H9 (cell line): ENCODE results near the gene CACNA1G. TPM values are rescaled to one million over a fixed set of nuclear protein-coding genes. Genes with fewer than 3 reads are reported as not detected.

Experiments
- DNase-seq: peaks from one replicate; pipeline ENCODE4 v3.0.0-alpha.2; 2017
- H2AFZ ChIP-seq: one replicate; pipeline ENCODE4 v1.6.1; 2013; ENCODE audit warnings: mild to moderate bottlenecking, low read length, control low read depth, moderate library complexity
- H2AK5ac ChIP-seq: 2 replicates; pipeline ENCODE4 v1.6.1; 2013; ENCODE audit warnings: low read length, control low read depth, mixed read lengths; ENCODE audit not compliant: insufficient read length
- H2BK120ac ChIP-seq: one replicate; pipeline ENCODE4 v1.6.1; 2013; ENCODE audit warnings: low read depth, mild to moderate bottlenecking, low read length, control low read depth, inconsistent platforms; ENCODE audit not compliant: poor library complexity, severe bottlenecking
- H2BK12ac ChIP-seq: 2 replicates; pipeline ENCODE4 v1.6.1; 2013; ENCODE audit warnings: low read length, control low read depth, mixed read lengths, low read depth; ENCODE audit not compliant: insufficient read length
- H2BK15ac ChIP-seq: 2 replicates; pipeline ENCODE4 v1.6.1; 2013; ENCODE audit warnings: low read depth, low read length, control low read depth
- H2BK20ac ChIP-seq: one replicate; pipeline ENCODE4 v1.6.1; 2013; ENCODE audit warnings: low read depth, mild to moderate bottlenecking, low read length, control low read depth, inconsistent platforms; ENCODE audit not compliant: poor library complexity, severe bottlenecking
- H2BK5ac ChIP-seq: 2 replicates; pipeline ENCODE4 v1.6.1; 2013; ENCODE audit warnings: low read length, control low read depth, mixed read lengths; ENCODE audit not compliant: insufficient read length
- H3K14ac ChIP-seq: 2 replicates; pipeline ENCODE4 v1.6.1; 2013; ENCODE audit warnings: low read length, control low read depth; ENCODE audit not compliant: insufficient read depth
- H3K18ac ChIP-seq: 2 replicates; pipeline ENCODE4 v1.6.1; 2013; ENCODE audit warnings: low read depth, mild to moderate bottlenecking, mixed read lengths, low read length, control low read depth; ENCODE audit not compliant: insufficient read length
- H3K23ac ChIP-seq: 2 replicates; pipeline ENCODE4 v1.6.1; 2013; ENCODE audit warnings: low read length, control low read depth, mixed read lengths, low read depth; ENCODE audit not compliant: insufficient read length
- H3K23me2 ChIP-seq: 2 replicates; pipeline ENCODE4 v1.6.1; 2013; ENCODE audit warnings: low read depth, mild to moderate bottlenecking, mixed read lengths, low read length, control low read depth; ENCODE audit not compliant: insufficient read length, poor library complexity, severe bottlenecking
- H3K27ac ChIP-seq: 2 replicates; pipeline ENCODE4 v1.5.1; 2013; ENCODE audit warnings: low read length, control low read depth, mixed read lengths, low read depth; ENCODE audit not compliant: insufficient read length
- H3K27me3 ChIP-seq: 2 replicates; pipeline ENCODE4 v1.6.1; 2013; ENCODE audit warnings: low read length, control low read depth, inconsistent platforms; ENCODE audit not compliant: insufficient read depth
- H3K4ac ChIP-seq: 2 replicates; pipeline ENCODE4 v1.6.1; 2013; ENCODE audit warnings: low read depth, mild to moderate bottlenecking, control low read depth, inconsistent platforms, low read length, moderate library complexity
- H3K4me1 ChIP-seq: 2 replicates; pipeline ENCODE4 v1.6.1; 2013; ENCODE audit warnings: low read length, control low read depth, inconsistent platforms; ENCODE audit not compliant: insufficient read depth
- H3K4me2 ChIP-seq: 2 replicates; pipeline ENCODE4 v1.6.1; 2013; ENCODE audit warnings: low read length, control low read depth, mixed read lengths; ENCODE audit not compliant: insufficient read length, insufficient read depth
- H3K56ac ChIP-seq: 2 replicates; pipeline ENCODE4 v1.6.1; 2013; ENCODE audit warnings: low read depth, mild to moderate bottlenecking, mixed read lengths, low read length, control low read depth; ENCODE audit not compliant: insufficient read length
- H3K79me1 ChIP-seq: 2 replicates; pipeline ENCODE4 v1.6.1; 2013; ENCODE audit warnings: low read depth, mild to moderate bottlenecking, moderate library complexity, low read length, control low read depth, inconsistent platforms; ENCODE audit not compliant: insufficient read depth, poor library complexity, severe bottlenecking
- H3K79me2 ChIP-seq: 2 replicates; pipeline ENCODE4 v1.6.1; 2013; ENCODE audit warnings: low read length, control low read depth, inconsistent platforms; ENCODE audit not compliant: insufficient read depth
- H3K9ac ChIP-seq: 2 replicates; pipeline ENCODE4 v1.6.1; 2013; ENCODE audit warnings: low read length, control low read depth, mixed read lengths; ENCODE audit not compliant: insufficient read length; ENCODE audit errors: extremely low read depth
- H3K9me3 ChIP-seq: one replicate; pipeline ENCODE4 v1.6.1; 2013; ENCODE audit warnings: low read depth, low read length, inconsistent platforms; ENCODE audit not compliant: control insufficient read depth
- H3T11ph ChIP-seq: one replicate; pipeline ENCODE4 v1.6.1; 2013; ENCODE audit warnings: mild to moderate bottlenecking, low read length, control low read depth, inconsistent platforms
- H4K20me1 ChIP-seq: one replicate; pipeline ENCODE4 v1.6.1; 2013; ENCODE audit not compliant: control insufficient read depth, insufficient read length, insufficient read depth
- H4K5ac ChIP-seq: 2 replicates; pipeline ENCODE4 v1.6.1; 2013; ENCODE audit warnings: low read depth, mild to moderate bottlenecking, mixed read lengths, low read length, control low read depth; ENCODE audit not compliant: insufficient read length
- H4K8ac ChIP-seq: replicated peaks from 2 replicates; pipeline ENCODE4 v1.6.1; 2013; ENCODE audit warnings: low read length, control low read depth, mixed read lengths, low read depth; ENCODE audit not compliant: insufficient read length
- H4K91ac ChIP-seq: 2 replicates; pipeline ENCODE4 v1.6.1; 2013; ENCODE audit warnings: low read depth, mild to moderate bottlenecking, moderate library complexity, mixed read lengths, low read length, control low read depth; ENCODE audit not compliant: insufficient read length
- H3K27ac Mint-ChIP-seq, 3 experiments: 2 replicates in 2 of 3; 3 replicates in 1 of 3; pipeline ENCODE4 v1.8.0; 2020 to 2021; ENCODE audit warnings: mixed read lengths in 3 of 3, mild to moderate bottlenecking in 1 of 3, moderate library complexity in 1 of 3
- H3K27me3 Mint-ChIP-seq: 2 replicates; pipeline ENCODE4 v1.8.0; 2021; ENCODE audit warnings: low read depth, mild to moderate bottlenecking, moderate library complexity, mixed read lengths
- H3K36me3 Mint-ChIP-seq, 3 experiments: 2 replicates in 2 of 3; 3 replicates in 1 of 3; pipeline ENCODE4 v1.8.0; 2020 to 2021; ENCODE audit warnings: low read depth in 3 of 3, mixed read lengths in 3 of 3; ENCODE audit not compliant: insufficient read depth in 1 of 3
- H3K4me1 Mint-ChIP-seq, 2 experiments: 2 replicates each; pipeline ENCODE4 v1.8.0; 2020; ENCODE audit warnings: mixed read lengths in 2 of 2
- H3K4me3 Mint-ChIP-seq, 2 experiments: 2 replicates in 1 of 2; 3 replicates in 1 of 2; pipeline ENCODE4 v1.8.0; 2020 to 2021; ENCODE audit warnings: mild to moderate bottlenecking in 2 of 2, mixed read lengths in 2 of 2, moderate library complexity in 1 of 2
- H3K9me3 Mint-ChIP-seq, 2 experiments: 2 replicates in 1 of 2; 3 replicates in 1 of 2; pipeline ENCODE4 v1.8.0; 2020; ENCODE audit warnings: mild to moderate bottlenecking in 2 of 2, mixed read lengths in 2 of 2, moderate library complexity in 1 of 2
- CTCF ChIP-seq: fragments of 200-600 bp; sonication (generic); conservative IDR thresholded peaks from 3 replicates; pipeline ENCODE4 v1.8.0; 2021; ENCODE audit warnings: antibody characterized with exemption, mild to moderate bottlenecking
- WGBS: extraction: QIAGEN DNeasy Blood & Tissue Kit; methylation state at CpG from one replicate; pipeline ENCODE4 v1.1.7; 2013; ENCODE audit warnings: missing lambda C conversion rate, low lambda C conversion rate, mixed read lengths; ENCODE audit not compliant: insufficient read length; ENCODE audit errors: extremely low coverage; 5-methylcytosine and 5-hydroxymethylcytosine counted together
- total RNA-seq: library from RNA; stranded (reverse); gene quantifications from 2 replicates; pipeline ENCODE4 v1.2.1, GENCODE V29; 2021

CACNA1G gene
- total RNA-seq, 1 experiment from 2014 or later: 1.5 TPM

- no peaks in the 10 kb centered on the region; the same call in 1 of the 2 replicates for H3K27me3 Mint-ChIP-seq
- H3K27ac Mint-ChIP-seq: peak overlapping the region in 1 of 3 experiments; percentile 65; a peak in 2 of 7 replicates
- H2BK5ac ChIP-seq: no peak overlapping the region
- no peak overlapping the region for H4K91ac ChIP-seq
- no peaks in the 10 kb centered on the region for H3K79me1 ChIP-seq
- H3K4me3 Mint-ChIP-seq: no peak overlapping the region
- H4K5ac ChIP-seq: no peak overlapping the region
- no peak overlapping the region for H2BK15ac ChIP-seq
- no peak overlapping the region for H2BK12ac ChIP-seq
- no peak overlapping the region for H2BK20ac ChIP-seq
- H3K23ac ChIP-seq: no peak overlapping the region
- WGBS: no CpG with 5 or more reads among the region's 20 CpGs
- no peaks in the 10 kb centered on the region for H4K20me1 ChIP-seq
- no peak for TF ChIP-seq CTCF
- H3K14ac ChIP-seq: no peak overlapping the region
- no peaks in the 10 kb centered on the region for H3K23me2 ChIP-seq
- H3K4me2 ChIP-seq: no peak overlapping the region
- peaks cover 7 to 11% of the 10 kb centered on the region in 2 experiments for H3K4me1 Mint-ChIP-seq
- no peaks in the 10 kb centered on the region for H3K9me3 ChIP-seq
- no peaks in the 10 kb centered on the region for H3K79me2 ChIP-seq
- no peak overlapping the region for H3K27ac ChIP-seq
- DNase-seq: no peak
- no peak overlapping the region for H3K56ac ChIP-seq
- no peak overlapping the region for H3K18ac ChIP-seq
- H3K36me3 Mint-ChIP-seq: no peaks in the 10 kb centered on the region; a peak in 1 of 7 replicates
- no peak overlapping the region for H2AFZ ChIP-seq
- H3K27me3 ChIP-seq: no peaks in the 10 kb centered on the region
- H4K8ac ChIP-seq: no peak overlapping the region
- no peak overlapping the region for H2AK5ac ChIP-seq
- H3K4ac ChIP-seq: no peak overlapping the region
- H3K9ac ChIP-seq: no peak overlapping the region
- H2BK120ac ChIP-seq: no peak overlapping the region
- H3K4me1 ChIP-seq: no peaks in the 10 kb centered on the region; the same call in 1 of the 2 replicates
- no peak overlapping the region for H3T11ph ChIP-seq
- no peaks in the 10 kb centered on the region; a peak in 1 of 5 replicates for H3K9me3 Mint-ChIP-seq
These were observed 112.5 kb downstream of the CACNA1G start for GRCh38 chr17:50672831-50673551.
